HG03457 (cell line): ENCODE data around the gene ZNF385D.

Experiments
- ATAC-seq: cut with Tn5 transposase; IDR thresholded peaks from one replicate; pipeline ENCODE4 v1.9.1; 2021; ENCODE audit warnings: moderate number of reproducible peaks; ENCODE audit not compliant: unreplicated experiment

ZNF385D gene

GRCh38 chr3:21750831-21751391, at the start of gene ZNF385D:
Gene ZNF385D (minus strand): TSS chr3:21751210. CDS start chr3:21750916, 294 bp downstream.
- ATAC-seq, result no peak

- ATAC-seq, result no peak
Observed at GRCh38 chr3:21798356-21799088, 47.5 kb upstream of the ZNF385D start.

GRCh38 chr3:21795921-21796320, 44.9 kb upstream of the ZNF385D start:
- no peak for ATAC-seq

- no peak for ATAC-seq
Observed at GRCh38 chr3:21795152-21795837, 44.3 kb upstream of the ZNF385D start.

GRCh38 chr3:21794291-21794690, 43.3 kb upstream of the ZNF385D start:
- ATAC-seq, result no peak

GRCh38 chr3:21792176-21792575, 41.2 kb upstream of the ZNF385D start:
- ATAC-seq, result no peak

GRCh38 chr3:21791356-21791755, 40.3 kb upstream of the ZNF385D start:
- no peak for ATAC-seq

- ATAC-seq, result no peak
Observed at GRCh38 chr3:21790466-21790865, 39.5 kb upstream of the ZNF385D start.

GRCh38 chr3:21789730-21790129, 38.7 kb upstream of the ZNF385D start:
- ATAC-seq, result no peak

- ATAC-seq, result no peak
Observed at GRCh38 chr3:21786438-21786797, 35.4 kb upstream of the ZNF385D start.

- ATAC-seq, result no peak
Observed at GRCh38 chr3:21785765-21786437, 34.9 kb upstream of the ZNF385D start.

GRCh38 chr3:21783839-21784238, 32.8 kb upstream of the ZNF385D start:
- no peak for ATAC-seq

- no peak for ATAC-seq
Observed at GRCh38 chr3:21781355-21781754, 30.3 kb upstream of the ZNF385D start.

- ATAC-seq, result no peak
Observed at GRCh38 chr3:21779909-21780308, 28.9 kb upstream of the ZNF385D start.

- ATAC-seq, result no peak
Observed at GRCh38 chr3:21778715-21779114, 27.7 kb upstream of the ZNF385D start.

GRCh38 chr3:21777821-21778220, 26.8 kb upstream of the ZNF385D start:
- no peak for ATAC-seq

GRCh38 chr3:21766002-21766401, 15.0 kb upstream of the ZNF385D start:
- no peak for ATAC-seq

GRCh38 chr3:21755896-21756295, 4.9 kb upstream of the ZNF385D start:
- ATAC-seq, result no peak

GRCh38 chr3:21754839-21755238, 3.8 kb upstream of the ZNF385D start:
- no peak for ATAC-seq

GRCh38 chr3:21752749-21753347, 1.8 kb upstream of the ZNF385D start:
- ATAC-seq, result no peak

- ATAC-seq, result no peak
Observed at GRCh38 chr3:21751886-21752285, 876 bp upstream of the ZNF385D start.
